Gastrocnemius medialis (tissue), 4 donors: ENCODE data around the gene LHX3. TPM values are rescaled to one million over a fixed set of nuclear protein-coding genes. Genes with fewer than 3 reads are reported as not detected.

Experiments used
- ATAC-seq, 2 donors: fragments of 150-250 bp; one replicate each; pipeline ENCODE4 v1.9.1; 2016
- DNase-seq, 2 donors: peaks; one replicate each; pipeline ENCODE4 v3.0.0-alpha.2; 2019
- H3K27ac ChIP-seq, 4 donors: fragments of 200-600 bp; sonication (generic); 1 replicate in 1 of 4; 2 replicates in 3 of 4; pipeline ENCODE4 v1.5.1; 2016 to 2018; ENCODE audit warnings: mild to moderate bottlenecking in 2 of 4, moderate library complexity in 1 of 4
- H3K27me3 ChIP-seq, 3 donors: fragments of 200-600 bp; sonication (generic) in 2 of 3; 1 replicate in 1 of 3; 2 replicates in 2 of 3; pipeline versions ENCODE4 v1.5.1 to v1.6.0; 2016 to 2019; ENCODE audit warnings: mild to moderate bottlenecking in 1 of 3, moderate library complexity in 1 of 3
- H3K36me3 ChIP-seq, 2 donors: fragments of 200-600 bp; sonication (generic) in 1 of 2; one replicate each; pipeline ENCODE4 v1.5.1; 2017 to 2018
- H3K4me1 ChIP-seq, 2 donors: fragments of 200-600 bp; sonication (generic) in 1 of 2; one replicate each; pipeline ENCODE4 v1.5.1; 2016 to 2017; ENCODE audit warnings: mild to moderate bottlenecking in 2 of 2
- H3K4me3 ChIP-seq, 4 donors: fragments of 200-600 bp; sonication (generic) in 3 of 4; 1 replicate in 1 of 4; 2 replicates in 3 of 4; pipeline ENCODE4 v1.5.1; 2016 to 2019; ENCODE audit warnings: mild to moderate bottlenecking in 2 of 4
- H3K9me3 ChIP-seq, 3 donors: fragments of 200-600 bp; sonication (generic) in 2 of 3; 1 replicate in 1 of 3; 2 replicates in 2 of 3; pipeline ENCODE4 v1.5.1; 2016 to 2019
- CTCF ChIP-seq, 5 experiments: fragments of 450-650 bp in 3 of 5; fragments of 200-600 bp in 2 of 5; sonication (generic) in 2 of 5; IDR thresholded peaks in 4 of 5; conservative IDR thresholded peaks in 1 of 5; 1 replicate in 4 of 5; 2 replicates in 1 of 5; pipeline ENCODE4 v1.5.1; 2016 to 2019; ENCODE audit warnings: antibody characterized with exemption in 5 of 5, mild to moderate bottlenecking in 3 of 5, moderate library complexity in 3 of 5
- POLR2A ChIP-seq, 2 donors: fragments of 450-650 bp; IDR thresholded peaks; one replicate each; pipeline ENCODE4 v1.6.1; 2017; ENCODE audit warnings: antibody characterized with exemption in 2 of 2, mild to moderate bottlenecking in 2 of 2, moderate library complexity in 2 of 2
- in situ Hi-C, 4 donors: fragments of 200-750 bp; cut with MboI; loops; one replicate each; pipeline versions ENCODE4 v1.15.0 to v1.8.0; 2017; ENCODE audit warnings: low sequenced_read_pairs in 4 of 4
- intact Hi-C: fragments of 100-400 bp; cut with DNase I; formaldehyde crosslinking; loops from one replicate; pipeline ENCODE4 v1.15.1; 2023; ENCODE audit warnings: low total_unique reads
- total RNA-seq, 4 donors: library from RNA; depleted of rRNA; stranded (reverse); fragments of >200 nt; gene quantifications; one replicate each; pipeline versions ENCODE4 v1.1.0 to v1.2.3, GENCODE V29; 2016

The LHX3 gene
- total RNA-seq, 4 donors from 2014 or later = not detected

- ATAC-seq (no peak), DNase-seq (no peak)
- intact Hi-C loops = loop anchor here (10.0 kb wide), 2 partner anchors 277 to 337 kb away; partner anchors contain the start of genes CAMSAP1 and UBAC1
- Histone ChIP-seq H3K9me3 (no peaks in the 10 kb centered on the region), H3K27me3 (no peaks in the 10 kb centered on the region), H3K27ac (no peak overlapping the region), H3K4me1 (peaks cover 21 to 28% of the 10 kb centered on the region in 2 donors), H3K36me3 (peaks cover 0 to under 1% of the 10 kb centered on the region in 2 donors), H3K4me3 (no peak overlapping the region)
- in situ Hi-C loops = no loop called here
- TF ChIP-seq POLR2A (IDR thresholded peaks at IDR 0.05) = no peak
- no peak for TF ChIP-seq CTCF (IDR thresholded peaks at IDR 0.05 in 4 of 5, conservative IDR thresholded peaks at IDR 0.05 in 1 of 5)
Observed at GRCh38 chr9:136241542-136241941, 36.6 kb upstream of the LHX3 start.

- peaks cover 0 to 6% of the 10 kb centered on the region in 2 donors for H3K36me3 ChIP-seq
- in situ Hi-C loops = no loop called here
- ATAC-seq (no peak), DNase-seq (no peak)
- intact Hi-C loops = loop anchor here (10.0 kb wide), 2 partner anchors 276 to 336 kb away; partner anchors contain the start of genes CAMSAP1 and UBAC1
- H3K4me1 ChIP-seq = peaks cover 21 to 23% of the 10 kb centered on the region in 2 donors
- no peak for TF ChIP-seq POLR2A (IDR thresholded peaks at IDR 0.05)
- no peak for TF ChIP-seq CTCF (IDR thresholded peaks at IDR 0.05 in 4 of 5, conservative IDR thresholded peaks at IDR 0.05 in 1 of 5)
- H3K27ac ChIP-seq = no peak overlapping the region
- H3K9me3 ChIP-seq = no peaks in the 10 kb centered on the region
- no peak overlapping the region for H3K4me3 ChIP-seq
- H3K27me3 ChIP-seq = no peaks in the 10 kb centered on the region
Observed at GRCh38 chr9:136240941-136241340, 36.0 kb upstream of the LHX3 start.

GRCh38 chr9:136239983-136240330, 35.0 kb upstream of the LHX3 start:
- no peaks in the 10 kb centered on the region for H3K9me3 ChIP-seq
- DNase-seq = no peak
- H3K4me3 ChIP-seq = no peak overlapping the region
- H3K4me1 ChIP-seq = peaks cover 18 to 20% of the 10 kb centered on the region in 2 donors
- ATAC-seq = no peak
- in situ Hi-C loops = no loop called here
- TF ChIP-seq POLR2A (IDR thresholded peaks at IDR 0.05) (no peak), CTCF (IDR thresholded peaks at IDR 0.05 in 4 of 5, conservative IDR thresholded peaks at IDR 0.05 in 1 of 5) (no peak)
- H3K27ac ChIP-seq = peak overlapping the region in 1 of 4 donors; percentile 12
- H3K27me3 ChIP-seq = no peaks in the 10 kb centered on the region
- peaks cover 0 to 6% of the 10 kb centered on the region in 2 donors for H3K36me3 ChIP-seq
- intact Hi-C loops = loop anchor here (10.0 kb wide), 2 partner anchors 275 to 335 kb away; partner anchors contain the start of genes CAMSAP1 and UBAC1

GRCh38 chr9:136239135-136239982, 34.4 kb upstream of the LHX3 start:
- Histone ChIP-seq H3K4me1 (peaks cover 12 to 14% of the 10 kb centered on the region in 2 donors), H3K9me3 (no peaks in the 10 kb centered on the region), H3K4me3 (no peak overlapping the region), H3K27ac (peak overlapping the region in 1 of 4 donors; percentile 12), H3K36me3 (peaks cover 0 to 6% of the 10 kb centered on the region in 2 donors), H3K27me3 (no peaks in the 10 kb centered on the region)
- DNase-seq (no peak), ATAC-seq (no peak)
- in situ Hi-C loops (no loop called here), intact Hi-C loops (no loop called here)
- TF ChIP-seq CTCF (IDR thresholded peaks at IDR 0.05 in 4 of 5, conservative IDR thresholded peaks at IDR 0.05 in 1 of 5) (no peak), POLR2A (IDR thresholded peaks at IDR 0.05) (no peak)
